ENCODE measurements around the gene GPNMB. TPM values are rescaled to one million over a fixed set of nuclear protein-coding genes. Genes with fewer than 3 reads are reported as not detected.

Gene GPNMB
- total and polyA plus RNA-seq, 4 donors: 2.6 to 10.5 (median 4.9) TPM

- no peak overlapping the region for H3K4me3 ChIP-seq (ENCODE audit: low read depth in 1 of 3, low read length in 3 of 3)
- H3K9me3 ChIP-seq (ENCODE audit: control insufficient read depth in 4 of 4, low read length in 3 of 4): no peaks in the 10 kb centered on the region
- no peak for DNase-seq (ENCODE audit: low spot score)
- no peaks in the 10 kb centered on the region for H3K4me1 ChIP-seq (ENCODE audit: control insufficient read depth in 4 of 4, insufficient read depth in 4 of 4, low read length in 3 of 4)
- peaks cover 0 to 6% (median 2%) of the 10 kb centered on the region in 4 donors for H3K27me3 ChIP-seq (ENCODE audit: control insufficient read depth in 4 of 4, insufficient read depth in 4 of 4, low read length in 3 of 4)
- 68% methylated on average over 3 of the region's 3 CpGs for WGBS
- H3K36me3 ChIP-seq (ENCODE audit: control insufficient read depth in 4 of 4, insufficient read depth in 3 of 4, low read depth in 1 of 4, low read length in 3 of 4): no peaks in the 10 kb centered on the region
- H3K9ac ChIP-seq (ENCODE audit: low read depth in 1 of 2, low read length in 2 of 2): no peak overlapping the region
- TF ChIP-seq, protein P1, sequence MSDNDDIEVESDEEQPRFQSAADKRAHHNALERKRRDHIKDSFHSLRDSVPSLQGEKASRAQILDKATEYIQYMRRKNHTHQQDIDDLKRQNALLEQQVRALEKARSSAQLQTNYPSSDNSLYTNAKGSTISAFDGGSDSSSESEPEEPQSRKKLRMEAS (IDR thresholded peaks at IDR 0.05): no peak
- TF ChIP-seq EGR1 (IDR thresholded peaks at IDR 0.05; ENCODE audit: low read depth in 2 of 2) (no peak), ATF3 (IDR thresholded peaks at IDR 0.05) (no peak), CTCF (IDR thresholded peaks at IDR 0.05; ENCODE audit: low read depth, low read length, missing input control) (no peak), RXRA (IDR thresholded peaks at IDR 0.05) (no peak), FOXA2 (IDR thresholded peaks at IDR 0.05) (no peak), HNF4A (conservative IDR thresholded peaks at IDR 0.05) (no peak), YY1 (IDR thresholded peaks at IDR 0.05) (no peak), JUND (IDR thresholded peaks at IDR 0.05) (no peak), SP1 (IDR thresholded peaks at IDR 0.05) (no peak), GABPA (IDR thresholded peaks at IDR 0.05 in 1 of 2, conservative IDR thresholded peaks at IDR 0.05 in 1 of 2) (no peak), HNF4G (IDR thresholded peaks at IDR 0.05) (no peak), NR2F2 (IDR thresholded peaks at IDR 0.05) (no peak), RAD21 (IDR thresholded peaks at IDR 0.05) (no peak), TAF1 (conservative IDR thresholded peaks at IDR 0.05) (no peak), FOXA1 (IDR thresholded peaks at IDR 0.05) (no peak)
- TF ChIP-seq, protein P2, sequence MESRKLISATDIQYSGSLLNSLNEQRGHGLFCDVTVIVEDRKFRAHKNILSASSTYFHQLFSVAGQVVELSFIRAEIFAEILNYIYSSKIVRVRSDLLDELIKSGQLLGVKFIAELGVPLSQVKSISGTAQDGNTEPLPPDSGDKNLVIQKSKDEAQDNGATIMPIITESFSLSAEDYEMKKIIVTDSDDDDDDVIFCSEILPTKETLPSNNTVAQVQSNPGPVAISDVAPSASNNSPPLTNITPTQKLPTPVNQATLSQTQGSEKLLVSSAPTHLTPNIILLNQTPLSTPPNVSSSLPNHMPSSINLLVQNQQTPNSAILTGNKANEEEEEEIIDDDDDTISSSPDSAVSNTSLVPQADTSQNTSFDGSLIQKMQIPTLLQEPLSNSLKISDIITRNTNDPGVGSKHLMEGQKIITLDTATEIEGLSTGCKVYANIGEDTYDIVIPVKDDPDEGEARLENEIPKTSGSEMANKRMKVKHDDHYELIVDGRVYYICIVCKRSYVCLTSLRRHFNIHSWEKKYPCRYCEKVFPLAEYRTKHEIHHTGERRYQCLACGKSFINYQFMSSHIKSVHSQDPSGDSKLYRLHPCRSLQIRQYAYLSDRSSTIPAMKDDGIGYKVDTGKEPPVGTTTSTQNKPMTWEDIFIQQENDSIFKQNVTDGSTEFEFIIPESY (IDR thresholded peaks at IDR 0.05): no peak
- TF ChIP-seq, protein P3, sequence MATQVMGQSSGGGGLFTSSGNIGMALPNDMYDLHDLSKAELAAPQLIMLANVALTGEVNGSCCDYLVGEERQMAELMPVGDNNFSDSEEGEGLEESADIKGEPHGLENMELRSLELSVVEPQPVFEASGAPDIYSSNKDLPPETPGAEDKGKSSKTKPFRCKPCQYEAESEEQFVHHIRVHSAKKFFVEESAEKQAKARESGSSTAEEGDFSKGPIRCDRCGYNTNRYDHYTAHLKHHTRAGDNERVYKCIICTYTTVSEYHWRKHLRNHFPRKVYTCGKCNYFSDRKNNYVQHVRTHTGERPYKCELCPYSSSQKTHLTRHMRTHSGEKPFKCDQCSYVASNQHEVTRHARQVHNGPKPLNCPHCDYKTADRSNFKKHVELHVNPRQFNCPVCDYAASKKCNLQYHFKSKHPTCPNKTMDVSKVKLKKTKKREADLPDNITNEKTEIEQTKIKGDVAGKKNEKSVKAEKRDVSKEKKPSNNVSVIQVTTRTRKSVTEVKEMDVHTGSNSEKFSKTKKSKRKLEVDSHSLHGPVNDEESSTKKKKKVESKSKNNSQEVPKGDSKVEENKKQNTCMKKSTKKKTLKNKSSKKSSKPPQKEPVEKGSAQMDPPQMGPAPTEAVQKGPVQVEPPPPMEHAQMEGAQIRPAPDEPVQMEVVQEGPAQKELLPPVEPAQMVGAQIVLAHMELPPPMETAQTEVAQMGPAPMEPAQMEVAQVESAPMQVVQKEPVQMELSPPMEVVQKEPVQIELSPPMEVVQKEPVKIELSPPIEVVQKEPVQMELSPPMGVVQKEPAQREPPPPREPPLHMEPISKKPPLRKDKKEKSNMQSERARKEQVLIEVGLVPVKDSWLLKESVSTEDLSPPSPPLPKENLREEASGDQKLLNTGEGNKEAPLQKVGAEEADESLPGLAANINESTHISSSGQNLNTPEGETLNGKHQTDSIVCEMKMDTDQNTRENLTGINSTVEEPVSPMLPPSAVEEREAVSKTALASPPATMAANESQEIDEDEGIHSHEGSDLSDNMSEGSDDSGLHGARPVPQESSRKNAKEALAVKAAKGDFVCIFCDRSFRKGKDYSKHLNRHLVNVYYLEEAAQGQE (IDR thresholded peaks at IDR 0.05): no peak
- no peak overlapping the region for H3K27ac ChIP-seq (ENCODE audit: low read depth in 1 of 2, low read length in 2 of 2)
Measured at GRCh38 chr7:23242321-23242720, 4.3 kb upstream of the GPNMB start.

All from liver (tissue), 9 donors.